Midbrain (tissue), 1 donor: Measurements from ENCODE around the gene POLG2.

ENCODE experiments used
- DNase-seq: peaks from one replicate; lab custom pipeline; 2025; lab: John Stamatoyannopoulos, UW

POLG2 gene

GRCh38 chr17:64496786-64497564 is at the start of gene POLG2:
TSS of gene POLG2 (minus strand) at chr17:64497054. CDS start at chr17:64496968, 86 bp downstream.
- DNase-seq = peak; percentile 89

GRCh38 chr17:64544742-64545141 is 47.9 kb upstream of the POLG2 start:
- no peak for DNase-seq

DNA sequence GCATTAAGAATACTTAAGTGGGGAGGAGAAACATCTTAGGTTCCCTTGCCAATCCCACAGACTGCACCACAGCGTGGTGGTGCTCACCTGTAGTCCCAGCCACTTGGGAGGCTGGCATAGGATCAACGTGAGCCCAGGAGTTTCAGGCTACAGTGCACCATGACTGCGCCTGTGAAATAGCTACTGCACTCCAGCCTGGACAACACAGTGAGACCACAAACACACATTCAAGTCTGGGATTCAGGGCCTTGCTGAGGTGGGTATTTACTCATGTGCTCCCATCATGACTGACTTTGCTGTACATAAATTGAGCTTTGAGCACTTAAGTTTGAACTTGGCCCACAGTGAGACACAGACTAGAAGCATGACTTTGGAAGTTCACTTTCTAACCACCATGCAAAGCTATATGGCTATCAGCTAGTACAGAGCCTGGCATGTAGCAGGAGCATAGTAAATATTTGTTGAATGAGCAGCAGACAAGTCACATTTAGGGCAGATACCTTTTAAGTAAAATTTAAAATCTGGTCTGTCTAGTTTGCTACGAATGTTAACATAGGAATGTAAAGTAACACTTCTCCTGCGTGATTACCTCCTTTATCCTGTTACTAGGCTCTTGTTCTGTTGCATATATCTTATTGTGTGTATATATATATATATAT is 43.4 kb upstream of the POLG2 start:
- no peak for DNase-seq

GRCh38 chr17:64538508-64539130 is 41.8 kb upstream of the POLG2 start:
- no peak for DNase-seq

- DNase-seq = no peak
Observed at GRCh38 chr17:64537488-64537887, 40.6 kb upstream of the POLG2 start.

DNA sequence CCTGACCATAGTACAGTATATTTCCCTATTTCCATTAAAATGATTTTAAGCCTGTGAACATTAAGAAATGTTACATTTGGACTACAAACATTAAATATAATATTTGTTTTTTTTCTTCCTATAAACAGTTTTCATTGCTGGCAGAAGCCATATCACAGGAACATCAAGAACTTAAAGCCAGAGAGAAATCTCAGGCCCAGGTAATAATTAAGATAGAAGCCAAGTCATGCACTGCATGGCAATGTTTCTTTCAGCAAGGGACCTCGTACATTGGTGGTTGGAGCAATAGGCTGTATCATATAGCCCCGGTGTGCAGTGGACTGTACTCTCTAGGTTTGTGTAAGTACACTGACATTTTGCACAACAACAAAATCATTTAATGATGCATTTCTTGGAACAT is 40.1 kb upstream of the POLG2 start:
- no peak for DNase-seq

GRCh38 chr17:64535357-64535756 is 38.5 kb upstream of the POLG2 start:
- no peak for DNase-seq

DNA sequence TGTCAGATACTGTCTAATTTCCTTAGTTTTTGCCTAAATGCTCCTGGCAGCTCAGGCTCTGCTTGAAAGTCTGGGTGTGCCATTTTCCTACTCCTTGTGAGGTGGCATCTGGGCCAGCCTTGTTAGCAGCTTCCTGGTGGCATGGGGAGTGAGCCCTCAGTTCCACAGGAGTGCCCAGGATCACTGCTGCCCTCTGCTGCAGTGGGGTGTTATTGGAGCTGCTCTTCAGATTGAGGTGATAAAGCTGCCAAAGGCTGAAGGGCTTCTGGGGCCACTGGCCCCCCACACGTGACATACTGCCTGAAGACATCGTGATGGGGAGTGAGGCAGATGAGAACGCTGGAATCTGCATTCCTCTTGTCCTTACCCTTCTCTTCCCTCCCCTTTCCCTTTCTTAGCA is 37.3 kb upstream of the POLG2 start:
- DNase-seq = no peak

DNA sequence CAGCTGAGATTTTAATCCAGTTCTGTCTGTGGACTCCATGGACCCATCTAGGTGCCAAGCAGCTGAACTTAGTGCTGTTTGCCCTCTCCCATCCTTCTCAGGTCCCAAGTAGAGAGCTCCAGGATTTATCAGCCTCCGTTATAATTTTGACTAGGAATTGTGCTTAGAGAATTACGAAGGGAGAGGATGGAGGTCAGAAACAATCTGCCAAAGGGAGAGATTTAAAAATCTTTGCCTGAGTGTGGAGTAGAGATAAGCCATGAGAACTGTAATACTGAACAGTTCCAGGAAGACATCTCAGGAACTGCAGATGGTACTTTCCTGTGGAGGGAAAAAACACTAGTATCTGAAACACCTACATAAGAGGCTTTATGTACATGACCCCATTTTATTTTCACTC is 36.9 kb upstream of the POLG2 start:
- no peak for DNase-seq

DNA sequence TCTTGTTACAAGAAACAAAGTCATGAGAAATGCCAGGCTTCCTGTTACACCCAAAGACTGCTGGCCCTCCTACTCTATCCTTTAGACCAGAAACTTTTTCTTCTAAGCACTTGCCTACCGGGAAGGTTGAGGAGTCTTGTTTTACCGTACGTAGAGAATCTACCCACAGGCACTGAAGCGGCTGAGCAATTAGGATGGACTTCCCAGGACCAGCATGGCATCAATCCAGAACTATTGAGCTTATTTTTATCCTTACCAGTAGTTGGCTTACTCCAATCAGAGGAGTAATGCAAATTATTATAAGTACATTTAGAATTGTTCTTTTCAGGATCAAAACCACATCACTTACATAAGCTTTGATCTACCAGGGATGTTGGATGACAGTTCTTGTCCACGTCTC is 35.6 kb upstream of the POLG2 start:
- DNase-seq = no peak

GRCh38 chr17:64531955-64532371 is 35.1 kb upstream of the POLG2 start:
- no peak for DNase-seq

DNA sequence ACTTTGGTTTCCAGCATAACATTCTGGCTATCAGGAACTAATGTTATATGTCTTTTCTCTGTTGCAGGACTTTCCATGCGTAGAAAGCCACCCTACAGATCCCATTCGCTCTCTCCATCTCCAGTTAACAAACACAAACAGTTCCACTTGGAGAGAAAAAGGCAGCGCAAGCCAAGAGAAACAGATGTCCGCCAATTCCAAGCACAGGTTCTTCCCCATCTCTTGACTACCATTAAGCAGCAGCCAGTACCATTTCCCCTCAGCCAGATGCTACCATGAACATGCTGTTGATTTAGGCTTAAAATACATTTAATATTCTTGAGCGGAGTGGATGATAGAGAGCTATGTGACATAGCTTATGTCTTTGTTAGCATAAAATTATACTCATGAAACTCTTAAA is 32.4 kb upstream of the POLG2 start:
- no peak for DNase-seq

GRCh38 chr17:64527914-64528313 is 31.1 kb upstream of the POLG2 start:
- DNase-seq = no peak

- no peak for DNase-seq
Observed at GRCh38 chr17:64520359-64520758, 23.5 kb upstream of the POLG2 start.

GRCh38 chr17:64519601-64520000 is 22.7 kb upstream of the POLG2 start:
- DNase-seq = no peak

GRCh38 chr17:64515829-64516228 is 19.0 kb upstream of the POLG2 start:
- no peak for DNase-seq

DNA sequence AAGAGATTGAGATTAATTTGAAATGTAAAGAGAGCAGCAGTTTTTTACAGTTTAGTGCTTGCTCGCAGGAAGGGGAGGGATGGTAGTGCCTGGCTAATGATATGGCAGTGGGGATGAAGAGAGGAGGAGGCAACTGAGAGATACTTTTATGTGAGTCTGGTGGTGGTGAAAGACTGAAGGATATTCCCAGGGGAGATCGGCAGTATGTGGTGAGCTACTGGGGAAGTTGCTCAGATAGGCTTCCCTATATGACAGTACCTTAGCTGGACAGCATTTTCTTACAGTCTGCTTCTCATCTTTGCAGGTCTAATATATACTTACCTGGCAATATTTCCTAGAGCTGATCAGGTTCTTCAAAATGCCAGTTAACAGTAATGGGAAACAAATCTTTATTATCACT is 18.6 kb upstream of the POLG2 start:
- DNase-seq = no peak

- no peak for DNase-seq
Observed at GRCh38 chr17:64509179-64509578, 12.3 kb upstream of the POLG2 start.

GRCh38 chr17:64508683-64509082 is 11.8 kb upstream of the POLG2 start:
- DNase-seq = no peak

- peak; percentile 74 for DNase-seq
Observed at GRCh38 chr17:64507413-64507782, 10.5 kb upstream of the POLG2 start.

DNA sequence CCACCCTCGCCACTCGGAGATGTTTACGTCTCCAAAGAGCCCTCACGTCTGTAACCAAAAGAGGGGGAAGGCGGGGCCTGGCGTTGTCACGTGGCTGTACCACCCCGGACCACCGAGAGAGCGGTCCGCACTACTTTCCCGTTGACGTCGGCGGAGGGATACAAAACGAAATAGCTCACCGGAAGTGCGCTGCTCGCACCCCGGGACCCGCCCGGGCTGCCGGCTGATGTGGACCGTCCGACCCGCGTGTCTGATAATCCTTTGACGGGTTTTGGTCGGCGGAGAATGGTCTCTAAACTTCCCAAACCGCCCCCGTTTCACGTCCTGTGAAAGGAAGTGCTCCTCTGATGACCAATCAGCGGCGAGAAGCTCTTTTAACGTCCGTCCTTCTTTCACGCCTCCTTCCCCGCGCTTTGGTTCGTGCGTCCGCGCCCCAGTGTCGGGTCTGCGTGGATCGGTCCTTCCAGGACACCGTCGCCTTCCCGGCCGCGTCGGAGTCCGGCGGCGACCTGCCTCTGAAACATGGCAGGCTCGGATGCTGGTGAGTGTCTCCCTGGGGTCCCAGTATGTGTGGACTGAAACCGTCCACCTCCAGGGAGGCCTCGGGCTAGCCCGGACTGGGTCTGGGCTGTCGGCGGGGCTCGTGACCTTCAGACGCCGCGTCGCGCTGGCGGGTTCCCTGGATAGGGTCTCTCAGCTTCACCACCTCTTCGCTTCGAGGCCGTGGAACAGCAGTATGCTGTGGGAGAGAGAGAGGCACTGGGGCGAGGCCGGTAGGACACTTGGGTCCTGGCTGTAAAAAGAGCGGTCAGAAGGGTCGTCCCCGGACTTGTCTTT is 9.9 kb upstream of the POLG2 start, which contains the start of gene CEP95:
TSS of gene CEP95 (plus strand) at position 402 of the 837 bp plus-strand sequence. CDS start at position 523, 121 bp downstream.
- DNase-seq = peak; percentile 97

DNA sequence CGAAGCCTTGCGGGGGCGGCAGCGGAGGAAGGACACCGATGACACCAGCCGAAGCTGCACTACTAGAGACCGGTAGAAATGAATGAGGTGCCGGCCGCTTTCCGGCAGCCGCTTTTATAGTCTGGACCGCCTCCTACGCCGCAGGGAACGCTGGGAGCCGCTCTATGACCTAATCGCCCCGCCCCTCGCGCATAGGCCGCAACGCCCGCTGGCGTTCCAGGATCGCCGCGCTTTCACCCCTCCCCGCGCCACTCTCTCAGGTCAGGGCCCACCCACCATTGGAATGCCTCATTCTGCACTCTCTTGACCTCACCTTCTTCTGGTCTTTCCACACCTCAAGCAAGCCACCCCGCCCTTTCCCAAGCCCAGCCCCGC is 9.3 kb upstream of the POLG2 start, which contains the start of gene DDX5:
TSS of gene DDX5 (minus strand) at position 89 of the 375 bp plus-strand sequence. CDS start 170 bp downstream, outside the sequence.
- DNase-seq = peak; percentile 97
